Uterus (tissue), 2 donors: ENCODE data around the gene NPL.

Experiments used
- CTCF ChIP-seq, 4 experiments: fragments of 200-600 bp in 2 of 4; fragments of 450-650 bp in 2 of 4; sonication (generic) in 2 of 4; IDR thresholded peaks; one replicate each; pipeline ENCODE4 v1.5.1; 2016 to 2019; ENCODE audit warnings: antibody characterized with exemption in 4 of 4, mild to moderate bottlenecking in 2 of 4, moderate library complexity in 1 of 4
- POLR2A ChIP-seq, 2 donors: fragments of 450-650 bp; IDR thresholded peaks; one replicate each; pipeline ENCODE4 v1.6.1; 2016; ENCODE audit warnings: antibody characterized with exemption in 2 of 2, mild to moderate bottlenecking in 1 of 2, moderate library complexity in 1 of 2

DNA sequence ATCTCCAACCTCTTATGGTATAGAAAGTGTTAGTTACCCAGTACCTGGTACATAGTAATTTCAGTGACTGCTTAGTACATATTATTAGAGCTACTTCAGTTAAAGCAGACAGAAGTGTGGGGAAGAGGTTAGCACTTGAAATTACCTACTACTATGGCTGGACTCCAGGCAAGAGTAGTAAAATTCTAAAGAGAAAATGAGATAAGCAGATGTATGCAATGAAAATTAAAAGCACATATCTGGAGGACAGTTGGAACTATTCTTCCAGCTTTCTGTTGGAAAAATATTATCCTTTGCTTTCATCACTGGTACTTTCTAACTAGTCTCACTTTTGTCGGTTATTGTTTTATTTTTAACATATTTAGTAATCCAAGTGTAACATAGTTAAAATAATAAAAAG, 73.3 kb downstream of the NPL start:
- TF ChIP-seq CTCF (IDR thresholded peaks at IDR 0.05) (no peak), POLR2A (IDR thresholded peaks at IDR 0.05) (no peak)
